Measurements from ENCODE around the gene SPDYE5. TPM values are rescaled to one million over a fixed set of nuclear protein-coding genes. Genes with fewer than 3 reads are reported as not detected.

Gene SPDYE5
- total and polyA plus RNA-seq, 5 donors = 0.17 TPM; not detected in 4

GRCh38 chr7:75537731-75538130 lies 45.6 kb downstream of the SPDYE5 start:
- H3K27me3 ChIP-seq (ENCODE audit: control insufficient read depth, insufficient read depth) = no peaks in the 10 kb centered on the region
- no peak overlapping the region for H3K4me3 ChIP-seq (ENCODE audit: low read length)
- intact Hi-C loops (cut with DNase I) = no loop called here
- H3K27ac ChIP-seq (ENCODE audit: low read length) = no peak overlapping the region
- WGBS = 91% methylated on average over 5 of the region's 5 CpGs
- DNase-seq (no peak), ATAC-seq (no peak)
- H3K4me1 ChIP-seq (ENCODE audit: control insufficient read depth, insufficient read depth, low read length) = no peaks in the 10 kb centered on the region
- no peaks in the 10 kb centered on the region for H3K9me3 ChIP-seq (ENCODE audit: control insufficient read depth, low read length)

GRCh38 chr7:75546237-75547015 lies 54.3 kb downstream of the SPDYE5 start:
- Histone ChIP-seq H3K27me3 (ENCODE audit: control insufficient read depth, insufficient read depth) (no peaks in the 10 kb centered on the region), H3K27ac (ENCODE audit: low read length) (no peak overlapping the region), H3K4me3 (ENCODE audit: low read length) (no peak overlapping the region), H3K9me3 (ENCODE audit: control insufficient read depth, low read length) (no peaks in the 10 kb centered on the region), H3K4me1 (ENCODE audit: control insufficient read depth, insufficient read depth, low read length) (no peaks in the 10 kb centered on the region)
- intact Hi-C loops (cut with DNase I) = no loop called here
- 62% methylated on average over 15 of the region's 15 CpGs for WGBS
- ATAC-seq (peak in 1 of 2 donors; percentile 24), DNase-seq (no peak)

Other genes with a start within 250 kb of the SPDYE5 start
- 1 to 10 TPM; 1.1 to 3.8 (median 1.2) TPM for gene TRIM73, start 96.7 kb upstream of the SPDYE5 start, total RNA-seq
- gene TRIM73, start 96.7 kb upstream of the SPDYE5 start, polyA plus RNA-seq = 1.0 TPM
- gene POM121C, start 6.0 kb upstream of the SPDYE5 start, total RNA-seq = 10 to 100 TPM; 23.7 to 38.5 (median 29.2) TPM
- gene POM121C, start 6.0 kb upstream of the SPDYE5 start, polyA plus RNA-seq = 12.6 TPM
- gene HIP1, start 246.6 kb downstream of the SPDYE5 start, total RNA-seq = 10 to 100 TPM in 3 of 4 donors, 1 to 10 TPM in 1; 8.8 to 15.0 (median 13.0) TPM
- gene HIP1, start 246.6 kb downstream of the SPDYE5 start, polyA plus RNA-seq = 5.6 TPM